Spleen (tissue), 11 donors: ENCODE results near the gene LMCD1. TPM values are rescaled to one million over a fixed set of nuclear protein-coding genes. Genes with fewer than 3 reads are reported as not detected.

ENCODE experiments used
- DNase-seq: peaks from one replicate; pipeline ENCODE4 v3.0.0-alpha.2; 2020
- H3K27ac ChIP-seq, 8 donors: fragments of 200-600 bp; sonication (generic) in 7 of 8; 1 replicate in 4 of 8; 2 replicates in 4 of 8; pipeline versions ENCODE4 v1.5.0 to v1.8.0; 2016 to 2021; ENCODE audit warnings: inconsistent platforms in 4 of 8, mild to moderate bottlenecking in 4 of 8, moderate library complexity in 1 of 8
- H3K27me3 ChIP-seq, 7 donors: fragments of 200-600 bp; sonication (generic) in 6 of 7; replicated peaks in 1 of 7; 1 replicate in 4 of 7; 2 replicates in 3 of 7; pipeline versions ENCODE4 v1.5.0 to v1.8.0; 2016 to 2021; ENCODE audit warnings: inconsistent platforms in 3 of 7, mild to moderate bottlenecking in 1 of 7
- H3K36me3 ChIP-seq, 6 donors: fragments of 200-600 bp; sonication (generic) in 5 of 6; 1 replicate in 4 of 6; 2 replicates in 2 of 6; pipeline versions ENCODE4 v1.5.0 to v1.8.0; 2016 to 2021; ENCODE audit warnings: inconsistent platforms in 2 of 6
- H3K4me1 ChIP-seq, 6 donors: fragments of 200-600 bp; sonication (generic) in 5 of 6; 1 replicate in 3 of 6; 2 replicates in 3 of 6; pipeline versions ENCODE4 v1.5.0 to v1.8.0; 2016 to 2021; ENCODE audit warnings: inconsistent platforms in 3 of 6
- H3K4me3 ChIP-seq, 8 donors: fragments of 200-600 bp; sonication (generic) in 7 of 8; 1 replicate in 4 of 8; 2 replicates in 4 of 8; pipeline versions ENCODE4 v1.5.0 to v1.8.0; 2016 to 2021; ENCODE audit warnings: inconsistent platforms in 4 of 8, mild to moderate bottlenecking in 4 of 8, moderate library complexity in 2 of 8
- H3K9me3 ChIP-seq, 8 donors: fragments of 200-600 bp; sonication (generic) in 7 of 8; 1 replicate in 4 of 8; 2 replicates in 4 of 8; pipeline versions ENCODE4 v1.5.0 to v1.8.0; 2016 to 2021; ENCODE audit warnings: inconsistent platforms in 4 of 8
- POLR2A ChIP-seq, 3 donors: fragments of 450-650 bp; IDR thresholded peaks; one replicate each; pipeline ENCODE4 v1.5.1; 2017; ENCODE audit warnings: antibody characterized with exemption in 3 of 3, mild to moderate bottlenecking in 1 of 3
- POLR2AphosphoS5 ChIP-seq, 3 donors: sonication (generic); formaldehyde crosslinking; IDR thresholded peaks; one replicate each; pipeline ENCODE4 v1.5.1; 2017; ENCODE audit warnings: antibody characterized with exemption in 3 of 3
- WGBS, 5 donors: extraction: QIAGEN DNeasy Blood & Tissue Kit in 3 of 5; methylation state at CpG; one replicate each; pipeline versions ENCODE4 v1.1.5 to v1.1.7; 2013 to 2018; 5-methylcytosine and 5-hydroxymethylcytosine counted together
- intact Hi-C: fragments of 100-400 bp; cut with DNase I; formaldehyde crosslinking; loops from one replicate; pipeline ENCODE4 v1.15.0; 2023; ENCODE audit warnings: low total_unique reads
- polyA plus RNA-seq, 3 donors: library from polyadenylated mRNA; stranded (reverse); fragments of 200-250 nt; gene quantifications; one replicate each; pipeline ENCODE4 v1.2.1, GENCODE V29; 2013
- total RNA-seq, 7 donors: library from RNA; depleted of rRNA in 3 of 7; stranded (reverse); fragments of >200 nt in 3 of 7; fragmentation: NEBNext Ultra II Directional in 4 of 7; extraction: Animal tissue kit (Norgen Biotek cat#: 25700) in 4 of 7; gene quantifications; one replicate each; pipeline versions ENCODE4 v1.1.0 to v1.2.1, GENCODE V29; 2016 to 2021
- TF ChIP-seq, protein P1 (sequence below), 11 experiments: fragments of 200-600 bp in 7 of 11; fragments of 450-650 bp in 4 of 11; sonication (generic) in 4 of 11; IDR thresholded peaks in 8 of 11; conservative IDR thresholded peaks in 3 of 11; 1 replicate in 7 of 11; 2 replicates in 4 of 11; pipeline versions ENCODE4 v1.4.0 to v1.8.0; 2016 to 2021; ENCODE audit warnings: antibody characterized with exemption in 11 of 11, inconsistent platforms in 4 of 11, mild to moderate bottlenecking in 1 of 11
- donor health status: healthy with polysubstance abuse.
- donor health status: DM: no; HTN: no; CAD: no; lungs with moderate emphysema.
- donor health status: DM: no; HTN: no; CAD: no.
- donor health status: Bipolar disorder and iron deficiency.
- donor health status: healthy.
- donor health status: DM: no; HTN: no; CAD: no.
- donor health status: DM: yes; HTN: yes; CAD: no.

The LMCD1 gene
- total and polyA plus RNA-seq, 10 donors = 24.5 to 203 (median 78.7) TPM

GRCh38 chr3:8571256-8571655 lies 69.6 kb downstream of the LMCD1 start:
- WGBS, 5 donors = 39 to 82% (median 50%) methylated on average over 2 to 3 of the region's 3 CpGs
- no peak for DNase-seq
- H3K9me3 ChIP-seq = no peaks in the 10 kb centered on the region
- peak overlapping the region; percentile 16 to 79 (median 60) for H3K27ac ChIP-seq
- no peak overlapping the region for H3K4me3 ChIP-seq
- H3K27me3 ChIP-seq = no peaks in the 10 kb centered on the region
- TF ChIP-seq POLR2A (IDR thresholded peaks at IDR 0.05) (no peak), POLR2AphosphoS5 (IDR thresholded peaks at IDR 0.05) (peak in 1 of 3 donors; percentile 68)
- peaks cover 0 to 46% (median 11%) of the 10 kb centered on the region in 6 donors for H3K36me3 ChIP-seq
- intact Hi-C loops = no loop called here
- H3K4me1 ChIP-seq = peaks cover 0 to 41% (median 22%) of the 10 kb centered on the region in 6 donors

- Histone ChIP-seq H3K27me3 (no peaks in the 10 kb centered on the region), H3K9me3 (no peaks in the 10 kb centered on the region), H3K27ac (peak overlapping the region in 7 of 8 donors; percentile 6 to 79 (median 47)), H3K4me3 (no peak overlapping the region), H3K36me3 (peaks cover 0 to 31% (median 3%) of the 10 kb centered on the region in 6 donors), H3K4me1 (peaks cover 0 to 42% (median 22%) of the 10 kb centered on the region in 6 donors)
- WGBS, 5 donors = 61 to 75% (median 69%) methylated on average over 4 of the region's 4 CpGs
- TF ChIP-seq POLR2A (IDR thresholded peaks at IDR 0.05) (no peak), POLR2AphosphoS5 (IDR thresholded peaks at IDR 0.05) (no peak)
- TF ChIP-seq, protein P1, sequence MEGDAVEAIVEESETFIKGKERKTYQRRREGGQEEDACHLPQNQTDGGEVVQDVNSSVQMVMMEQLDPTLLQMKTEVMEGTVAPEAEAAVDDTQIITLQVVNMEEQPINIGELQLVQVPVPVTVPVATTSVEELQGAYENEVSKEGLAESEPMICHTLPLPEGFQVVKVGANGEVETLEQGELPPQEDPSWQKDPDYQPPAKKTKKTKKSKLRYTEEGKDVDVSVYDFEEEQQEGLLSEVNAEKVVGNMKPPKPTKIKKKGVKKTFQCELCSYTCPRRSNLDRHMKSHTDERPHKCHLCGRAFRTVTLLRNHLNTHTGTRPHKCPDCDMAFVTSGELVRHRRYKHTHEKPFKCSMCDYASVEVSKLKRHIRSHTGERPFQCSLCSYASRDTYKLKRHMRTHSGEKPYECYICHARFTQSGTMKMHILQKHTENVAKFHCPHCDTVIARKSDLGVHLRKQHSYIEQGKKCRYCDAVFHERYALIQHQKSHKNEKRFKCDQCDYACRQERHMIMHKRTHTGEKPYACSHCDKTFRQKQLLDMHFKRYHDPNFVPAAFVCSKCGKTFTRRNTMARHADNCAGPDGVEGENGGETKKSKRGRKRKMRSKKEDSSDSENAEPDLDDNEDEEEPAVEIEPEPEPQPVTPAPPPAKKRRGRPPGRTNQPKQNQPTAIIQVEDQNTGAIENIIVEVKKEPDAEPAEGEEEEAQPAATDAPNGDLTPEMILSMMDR (IDR thresholded peaks at IDR 0.05 in 8 of 11, conservative IDR thresholded peaks at IDR 0.05 in 3 of 11) = no peak
- intact Hi-C loops = no loop called here
- no peak for DNase-seq
Observed at GRCh38 chr3:8573342-8573926, 71.8 kb downstream of the LMCD1 start.

DNA sequence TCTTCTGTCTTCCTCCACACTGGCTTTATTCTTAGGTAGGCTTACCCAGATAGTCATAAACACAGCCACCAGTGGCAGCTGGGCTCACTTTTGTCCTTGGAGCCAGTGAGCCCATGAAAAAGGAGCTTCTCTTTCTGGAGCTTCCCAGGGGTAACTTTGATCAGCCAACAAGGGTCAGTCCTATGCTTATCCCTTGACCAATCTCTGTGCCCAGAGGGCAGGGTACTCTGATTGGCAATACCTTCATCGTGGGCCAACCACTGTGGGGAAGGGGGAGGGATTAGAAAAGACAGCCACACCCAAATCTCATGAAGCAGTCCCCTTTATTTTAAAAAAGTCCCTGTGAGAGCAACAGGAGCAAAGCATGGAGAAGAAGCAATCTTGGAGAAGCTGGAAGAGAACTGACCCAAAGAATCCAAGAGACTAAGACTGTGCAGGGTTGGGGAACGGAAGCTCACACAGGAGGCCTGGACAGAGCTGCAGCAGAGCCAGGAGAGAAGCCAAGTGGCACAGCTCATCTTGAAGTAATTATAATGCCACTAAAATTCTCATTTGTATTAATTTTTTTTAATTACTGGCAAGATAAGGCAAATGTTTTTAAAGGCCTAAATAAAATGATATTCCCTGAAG lies 72.5 kb downstream of the LMCD1 start:
- no peak for TF ChIP-seq POLR2A (IDR thresholded peaks at IDR 0.05)
- TF ChIP-seq POLR2AphosphoS5 (IDR thresholded peaks at IDR 0.05) = no peak
- TF ChIP-seq, protein P1 (IDR thresholded peaks at IDR 0.05 in 8 of 11, conservative IDR thresholded peaks at IDR 0.05 in 3 of 11) = no peak
- H3K9me3 ChIP-seq = no peaks in the 10 kb centered on the region
- no peak overlapping the region for H3K4me3 ChIP-seq
- WGBS, 5 donors = 61 to 81% (median 71%) methylated on average over 2 of the region's 2 CpGs
- H3K36me3 ChIP-seq = peaks cover 0 to 24% (median 0%) of the 10 kb centered on the region in 6 donors
- no peaks in the 10 kb centered on the region for H3K27me3 ChIP-seq
- no peak for DNase-seq
- peaks cover 0 to 42% (median 22%) of the 10 kb centered on the region in 6 donors for H3K4me1 ChIP-seq
- H3K27ac ChIP-seq = peak overlapping the region in 7 of 8 donors; percentile 6 to 79 (median 47)
- intact Hi-C loops = no loop called here

- H3K4me1 ChIP-seq = peaks cover 0 to 42% (median 22%) of the 10 kb centered on the region in 6 donors
- H3K9me3 ChIP-seq = no peaks in the 10 kb centered on the region
- H3K4me3 ChIP-seq = no peak overlapping the region
- WGBS, 5 donors = 66 to 86% (median 83%) methylated on average over 5 of the region's 5 CpGs
- peak in 1 of 3 donors; percentile 3 for TF ChIP-seq POLR2AphosphoS5 (IDR thresholded peaks at IDR 0.05)
- TF ChIP-seq, protein P1 (IDR thresholded peaks at IDR 0.05 in 8 of 11, conservative IDR thresholded peaks at IDR 0.05 in 3 of 11) = no peak
- H3K27ac ChIP-seq = peak overlapping the region in 5 of 8 donors; percentile 21 to 77 (median 46)
- no peak for DNase-seq
- peaks cover 0 to 17% (median 0%) of the 10 kb centered on the region in 6 donors for H3K36me3 ChIP-seq
- intact Hi-C loops = no loop called here
- H3K27me3 ChIP-seq = no peaks in the 10 kb centered on the region
Observed at GRCh38 chr3:8574670-8575322, 73.2 kb downstream of the LMCD1 start.
